C1 segment of cervical spinal cord (tissue), 14 donors: ENCODE data around the gene CBFA2T3.

ENCODE experiments used
- DNase-seq, 14 donors: peaks; one replicate each; lab custom pipeline; 2025; lab: John Stamatoyannopoulos, UW

Gene CBFA2T3

DNA sequence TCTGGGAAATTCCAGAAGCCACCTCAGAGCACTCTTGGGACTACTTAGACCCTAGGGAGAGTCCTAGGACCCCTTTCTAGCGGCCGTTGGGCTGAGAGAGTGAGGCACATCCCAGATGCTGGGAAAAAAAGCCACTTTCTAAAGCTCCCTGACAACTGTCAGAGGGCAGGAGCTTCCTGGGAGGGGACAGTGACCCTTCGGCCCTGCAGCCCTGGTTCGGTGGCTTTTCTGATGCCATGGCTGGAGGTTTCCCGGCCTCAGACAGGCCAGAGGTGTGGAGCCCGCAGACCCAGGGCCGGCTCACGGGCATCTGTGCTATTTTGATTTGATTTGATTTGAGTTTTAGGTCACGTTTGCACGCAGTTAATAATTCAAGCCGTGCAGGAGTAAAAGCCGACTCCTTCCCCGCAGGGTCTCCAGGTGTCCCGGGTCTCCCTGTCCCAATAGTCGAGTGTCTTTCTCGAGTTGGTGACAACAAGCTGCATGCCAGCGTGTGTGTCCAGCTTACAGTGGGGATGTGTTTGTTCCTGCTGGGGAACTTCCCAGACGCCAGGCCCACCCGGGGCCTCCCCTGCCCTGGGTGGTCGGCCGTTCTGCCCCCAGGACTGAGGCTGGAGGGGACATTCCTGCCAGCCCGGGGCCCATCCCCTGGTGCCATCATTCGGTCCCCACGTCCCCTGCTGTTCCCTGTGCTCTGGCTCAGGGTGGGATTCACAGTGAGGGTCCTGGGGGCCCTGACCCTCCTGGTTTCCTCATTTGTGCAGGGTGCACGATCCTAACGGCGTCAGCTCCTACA lies 1.0 kb upstream of the CBFA2T3 start:
- DNase-seq = no peak

DNA sequence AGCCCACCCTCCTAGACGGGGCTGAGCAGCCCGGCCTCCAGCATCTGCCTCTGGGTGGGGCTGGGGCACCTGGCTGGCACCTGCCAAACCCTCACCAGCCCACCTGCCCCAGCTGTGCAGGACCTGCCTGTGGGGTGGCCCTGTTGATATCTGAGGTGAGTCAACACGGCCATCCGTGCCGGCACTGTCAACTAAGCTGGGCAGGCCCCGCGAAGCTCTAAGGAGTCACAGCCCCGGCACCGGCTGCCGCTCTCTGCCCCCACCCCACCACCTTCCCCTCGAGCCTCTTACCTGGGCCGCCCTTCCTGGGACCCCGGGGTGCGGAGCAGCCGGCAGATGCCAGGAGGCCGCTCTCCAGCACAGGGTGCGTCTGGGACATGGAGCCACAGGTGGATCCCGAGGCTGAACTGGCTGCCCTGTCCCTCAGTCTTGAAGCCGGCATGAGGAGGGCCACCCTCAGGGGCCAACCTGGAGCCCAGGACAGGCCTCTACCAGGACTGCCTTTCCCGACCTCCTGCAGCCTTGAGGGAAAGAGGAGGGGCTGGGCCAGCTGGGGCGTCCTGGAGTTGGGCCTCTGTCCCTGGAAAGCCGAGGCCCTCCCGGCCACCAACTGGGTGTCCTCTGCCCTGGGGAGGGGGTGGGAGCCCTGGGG lies 515 bp downstream of the CBFA2T3 start:
- DNase-seq = no peak

DNA sequence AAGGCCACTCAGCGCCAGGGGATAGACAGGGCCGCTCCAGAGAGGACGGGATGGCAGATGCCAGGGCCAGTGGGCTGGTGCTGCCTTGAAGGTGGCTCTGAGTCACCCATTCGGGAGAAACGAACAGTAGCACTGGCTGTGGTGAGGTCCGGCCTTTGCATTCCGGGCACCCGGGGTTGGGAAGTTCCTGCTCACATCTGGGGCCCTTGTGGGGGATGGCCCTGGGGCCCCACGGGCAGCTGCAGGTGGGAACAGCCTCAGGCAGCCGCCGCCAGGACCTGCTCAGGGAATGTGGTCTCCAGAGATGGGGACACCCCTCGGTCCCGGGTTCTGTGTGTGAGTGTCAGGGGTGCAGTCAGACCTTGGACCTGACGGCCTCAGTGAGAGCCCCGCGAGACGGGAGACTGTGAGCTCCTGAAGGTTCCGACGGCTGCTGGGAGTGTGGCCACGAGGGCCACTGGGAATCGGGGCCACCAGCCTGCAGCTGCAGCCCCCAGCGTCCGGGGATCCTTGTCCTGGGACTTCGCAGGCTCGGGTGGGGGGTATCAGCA lies 1.4 kb downstream of the CBFA2T3 start:
- DNase-seq = no peak

DNA sequence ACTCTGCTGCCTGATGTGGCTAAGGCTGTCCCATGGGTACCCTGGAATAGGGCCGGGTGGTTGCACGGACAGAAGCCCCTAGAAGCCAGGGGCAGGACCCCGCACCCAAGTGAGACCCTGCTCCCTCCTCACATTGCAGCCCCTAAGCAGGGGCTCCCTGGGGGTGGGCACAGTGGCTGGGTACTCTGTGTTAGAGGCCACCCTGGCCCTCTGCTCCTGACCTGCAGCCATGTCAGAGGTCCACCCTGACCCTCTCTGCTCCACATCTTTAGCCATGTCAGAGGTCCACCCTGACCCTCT lies 2.1 kb downstream of the CBFA2T3 start:
- DNase-seq = no peak

DNA sequence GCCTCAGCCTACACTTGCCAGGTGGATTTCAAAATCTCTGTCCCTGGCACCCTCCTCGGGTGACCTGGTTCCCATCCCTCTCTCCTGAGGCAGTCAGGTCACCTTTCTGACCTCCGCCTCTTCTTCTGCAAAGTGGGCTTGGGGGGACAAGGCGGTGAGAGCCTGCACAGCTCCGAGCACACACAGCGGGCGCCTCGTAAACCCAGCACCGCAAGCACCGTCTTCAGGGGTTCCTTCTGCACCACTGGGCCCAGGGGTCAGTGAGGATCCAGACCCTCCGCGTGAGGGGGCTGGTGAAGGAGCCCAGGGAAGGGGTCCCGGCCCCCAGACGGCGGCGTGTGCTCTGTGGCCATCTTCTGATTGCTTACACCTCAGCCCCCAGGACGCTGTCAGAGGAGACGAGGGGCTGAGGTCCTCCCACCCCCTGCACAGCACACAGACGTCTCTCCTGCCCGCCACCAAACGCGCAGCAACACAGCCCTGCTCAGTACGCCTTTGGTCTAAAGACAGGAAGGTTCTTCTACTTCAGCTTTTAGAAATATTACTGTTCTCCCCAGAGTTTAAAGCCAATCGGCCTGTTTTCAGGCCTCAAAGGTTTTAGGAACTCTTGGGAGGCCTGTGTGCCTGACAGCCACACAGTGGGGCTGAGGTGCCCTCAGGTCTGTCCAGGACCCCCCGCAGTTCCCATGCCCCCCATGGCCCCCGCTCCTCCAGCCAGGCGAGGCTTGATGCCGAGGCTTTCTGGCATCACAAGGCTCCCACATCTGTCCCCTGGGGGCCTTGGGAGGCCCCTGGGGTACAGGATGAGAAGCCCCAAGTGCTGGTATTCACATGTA lies 2.7 kb downstream of the CBFA2T3 start:
- no peak for DNase-seq

DNA sequence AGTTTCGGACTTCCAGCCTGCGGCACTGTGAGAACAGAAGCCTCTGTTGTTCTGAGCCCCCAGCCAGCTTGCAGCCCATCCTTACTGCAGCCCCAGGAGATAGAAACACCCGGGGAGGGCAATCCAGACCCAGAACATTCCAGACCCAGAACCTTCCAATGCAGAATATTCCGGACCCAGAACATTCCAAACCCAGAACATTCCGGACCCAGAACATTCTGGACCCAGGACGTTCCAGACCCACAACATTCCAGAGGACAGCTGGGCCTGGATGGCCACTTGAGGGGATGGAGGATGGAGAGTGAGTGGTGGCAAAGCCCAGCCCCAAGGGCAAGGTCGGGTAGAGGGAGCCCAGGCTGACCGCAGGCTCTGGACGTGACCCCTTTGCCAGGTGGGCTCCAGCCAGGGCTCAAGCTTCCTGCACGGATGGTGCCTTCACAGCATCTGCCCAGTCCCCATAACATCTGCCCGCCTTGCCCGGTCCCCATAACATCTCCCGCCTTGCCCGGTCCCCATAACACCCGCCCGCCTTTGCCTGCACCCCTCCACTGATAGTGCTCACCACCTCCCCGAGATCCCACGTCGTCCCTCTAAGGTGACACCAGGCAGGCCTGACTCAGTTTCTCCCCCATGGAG lies 3.5 kb downstream of the CBFA2T3 start:
- no peak for DNase-seq

DNA sequence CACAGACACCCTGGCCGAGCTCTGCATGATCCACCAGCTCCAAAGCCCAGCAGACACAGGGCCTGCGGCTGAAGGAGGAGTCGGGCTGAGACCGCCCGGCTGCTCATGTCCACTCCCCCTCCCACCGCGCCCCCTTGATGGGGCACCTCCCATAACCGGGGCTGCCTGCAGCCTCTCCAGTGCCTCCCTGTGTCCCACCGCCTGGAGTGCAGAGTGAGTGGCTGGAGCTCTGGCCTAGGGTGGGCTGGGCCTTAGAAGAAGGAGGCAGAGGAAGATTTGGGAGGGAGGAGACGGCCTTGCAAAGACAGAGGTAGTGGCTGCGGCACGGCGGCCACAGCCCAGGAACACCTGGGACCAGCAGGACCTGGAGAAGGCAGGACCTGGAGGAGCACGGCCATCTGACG lies 4.0 kb downstream of the CBFA2T3 start:
- no peak for DNase-seq

DNA sequence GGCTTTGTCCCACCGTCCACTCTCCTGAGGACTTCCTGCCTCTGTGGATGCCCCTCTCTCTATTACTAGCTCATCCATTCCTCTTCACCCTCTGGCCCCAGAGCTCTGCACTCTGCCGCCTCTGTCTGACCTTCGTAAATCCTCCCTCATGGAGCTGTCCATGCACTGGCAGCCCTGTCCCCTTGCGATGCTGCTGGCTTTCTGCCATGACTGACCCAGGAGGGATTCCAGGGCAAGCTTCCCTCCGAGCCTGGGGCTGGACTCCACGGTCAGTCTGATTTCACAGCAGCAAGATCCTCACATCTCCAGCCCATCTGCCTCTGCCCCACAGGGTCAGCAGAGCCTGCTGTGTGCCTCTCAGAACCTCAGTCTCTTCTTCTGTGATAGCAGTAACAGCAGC lies 4.7 kb downstream of the CBFA2T3 start:
- no peak for DNase-seq

DNA sequence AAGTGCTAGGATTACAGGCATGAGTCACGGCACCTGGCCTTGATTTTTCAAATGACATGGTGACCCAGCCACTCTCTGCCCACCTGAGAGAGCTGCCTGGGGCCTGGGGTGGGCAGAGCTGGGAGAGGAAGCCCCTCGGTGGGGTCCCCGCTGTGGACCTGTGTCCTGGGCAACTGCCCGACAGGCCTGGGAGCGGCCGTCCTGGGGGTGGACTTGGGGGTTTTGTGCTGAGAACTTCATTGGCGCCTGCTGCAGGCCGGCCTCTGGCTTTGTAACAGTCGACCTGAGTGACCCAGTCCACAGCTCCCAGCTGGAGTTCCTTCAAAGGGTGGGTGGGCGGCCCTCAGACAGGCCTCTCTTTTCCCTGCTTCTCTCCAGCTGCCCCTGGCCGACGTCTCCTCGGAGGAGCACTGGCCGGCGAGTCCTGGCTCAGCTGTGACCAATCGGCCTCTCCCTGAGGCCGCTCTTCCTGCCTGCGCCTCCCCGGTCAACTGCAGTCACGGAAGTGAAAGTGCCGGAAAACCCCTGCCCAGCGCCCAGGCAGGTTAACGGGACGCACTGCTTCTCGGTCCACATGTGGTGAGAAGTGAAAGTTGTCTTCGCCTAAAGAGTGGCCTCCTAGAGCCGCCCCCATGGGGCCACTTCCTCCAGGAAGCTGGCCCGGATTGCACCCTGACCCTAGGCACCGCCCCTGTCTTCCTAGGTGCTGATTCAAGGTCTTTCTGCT lies 5.5 kb downstream of the CBFA2T3 start:
- DNase-seq = peak in 3 of 14 donors; percentile 11 to 26 (median 13)

DNA sequence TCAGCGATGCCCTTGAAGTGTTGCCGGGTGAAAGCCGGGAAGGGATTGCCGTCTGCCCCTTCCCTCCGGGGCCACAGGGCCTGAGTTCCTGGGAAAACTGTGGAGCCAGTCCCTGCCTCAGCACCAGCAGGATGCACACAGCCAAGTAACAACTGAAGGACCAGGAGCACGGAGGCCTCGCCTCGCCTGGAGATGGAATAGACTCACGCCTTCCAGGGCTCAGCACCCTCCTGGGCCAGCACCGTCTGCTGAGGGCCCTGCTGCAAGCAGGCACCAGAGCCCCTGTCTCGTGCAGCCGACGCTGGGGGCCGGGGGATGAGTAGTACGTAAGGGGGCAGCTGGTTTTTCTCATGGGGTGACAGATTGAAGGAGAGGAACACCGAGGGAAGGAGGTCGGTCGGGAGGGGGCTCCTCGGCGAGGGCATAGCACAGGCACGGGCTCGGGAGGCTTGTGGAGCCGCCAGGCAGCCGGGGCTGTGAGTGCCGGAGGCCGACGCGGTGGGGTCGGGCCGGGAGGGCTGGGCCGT lies 6.4 kb downstream of the CBFA2T3 start:
- DNase-seq = no peak

DNA sequence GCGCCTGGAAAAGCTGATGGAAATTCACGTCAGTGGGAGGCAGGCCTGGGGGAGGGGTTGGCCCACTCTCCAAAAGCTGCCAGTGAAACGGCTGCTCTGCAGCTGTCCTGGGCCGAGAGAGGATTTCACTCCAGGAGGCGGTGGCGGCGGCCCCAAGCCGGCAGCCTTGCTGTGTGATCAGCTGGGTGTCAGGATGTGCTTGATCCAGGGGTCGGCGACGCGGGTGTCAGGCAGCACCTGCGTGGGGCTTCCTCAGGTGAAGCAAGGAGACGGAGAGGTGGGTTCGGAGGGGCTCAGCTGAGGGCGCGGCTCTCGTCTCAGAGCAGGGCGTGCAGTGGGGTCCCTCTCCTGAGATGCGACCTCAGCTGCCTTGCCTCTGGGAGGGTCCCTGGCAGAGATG lies 7.0 kb downstream of the CBFA2T3 start:
- no peak for DNase-seq

DNA sequence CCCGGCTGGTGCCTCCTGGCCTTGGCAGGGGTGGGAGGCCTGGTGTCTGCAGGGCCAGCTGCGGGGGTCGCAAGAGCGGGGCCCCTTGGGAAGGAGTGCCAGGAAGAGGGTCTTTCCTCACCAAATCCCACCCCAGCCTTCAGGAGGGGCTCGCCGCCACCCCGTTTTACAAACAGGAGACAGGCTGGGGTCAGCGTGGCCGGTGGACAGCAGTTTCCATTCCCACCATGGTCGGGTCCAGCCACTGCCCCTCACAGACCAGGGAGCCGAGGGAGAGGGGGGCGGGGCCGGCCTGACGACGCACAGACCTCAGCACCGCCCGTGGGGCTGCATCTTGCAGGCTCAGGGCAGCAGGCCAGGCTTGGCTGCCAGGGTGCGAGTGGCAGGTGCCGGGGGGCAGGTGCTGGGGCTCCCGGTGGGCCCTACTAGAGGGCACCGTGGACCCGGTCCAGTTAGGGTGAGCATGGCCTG lies 7.6 kb downstream of the CBFA2T3 start:
- DNase-seq = no peak

DNA sequence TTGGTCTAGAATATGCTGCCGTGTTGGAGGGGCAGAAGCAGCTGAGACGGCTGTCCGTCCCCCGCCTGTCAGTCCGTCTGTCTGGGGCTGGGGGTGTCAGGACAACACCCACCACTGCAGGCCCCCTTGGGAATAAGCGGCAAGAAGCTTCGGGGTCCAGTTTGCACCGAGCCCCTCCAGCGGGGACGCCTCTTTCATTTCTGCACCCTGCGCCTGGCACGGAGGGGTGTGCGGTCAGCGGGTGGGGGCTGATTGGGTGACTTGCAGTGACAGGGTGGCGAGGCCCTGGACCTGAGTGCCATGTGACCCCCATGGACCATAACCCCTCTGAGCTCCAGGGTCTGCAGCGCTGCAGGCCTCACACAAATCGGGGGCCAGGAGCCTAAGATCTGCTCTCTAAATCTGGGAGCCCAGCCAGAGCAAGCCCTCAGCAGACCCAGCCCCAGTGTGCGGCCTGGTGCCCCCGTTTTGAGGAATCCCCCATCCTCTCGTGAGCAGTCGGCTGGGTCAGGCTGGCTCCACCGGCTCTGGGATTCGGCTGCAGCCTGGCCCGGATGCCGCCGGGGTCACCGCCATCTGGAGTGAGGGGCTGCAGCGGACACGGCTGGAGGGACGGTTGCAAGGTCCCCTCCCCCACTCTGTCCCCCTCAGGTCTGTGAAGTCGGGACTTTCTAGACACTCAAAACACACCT lies 8.3 kb downstream of the CBFA2T3 start:
- DNase-seq = no peak

DNA sequence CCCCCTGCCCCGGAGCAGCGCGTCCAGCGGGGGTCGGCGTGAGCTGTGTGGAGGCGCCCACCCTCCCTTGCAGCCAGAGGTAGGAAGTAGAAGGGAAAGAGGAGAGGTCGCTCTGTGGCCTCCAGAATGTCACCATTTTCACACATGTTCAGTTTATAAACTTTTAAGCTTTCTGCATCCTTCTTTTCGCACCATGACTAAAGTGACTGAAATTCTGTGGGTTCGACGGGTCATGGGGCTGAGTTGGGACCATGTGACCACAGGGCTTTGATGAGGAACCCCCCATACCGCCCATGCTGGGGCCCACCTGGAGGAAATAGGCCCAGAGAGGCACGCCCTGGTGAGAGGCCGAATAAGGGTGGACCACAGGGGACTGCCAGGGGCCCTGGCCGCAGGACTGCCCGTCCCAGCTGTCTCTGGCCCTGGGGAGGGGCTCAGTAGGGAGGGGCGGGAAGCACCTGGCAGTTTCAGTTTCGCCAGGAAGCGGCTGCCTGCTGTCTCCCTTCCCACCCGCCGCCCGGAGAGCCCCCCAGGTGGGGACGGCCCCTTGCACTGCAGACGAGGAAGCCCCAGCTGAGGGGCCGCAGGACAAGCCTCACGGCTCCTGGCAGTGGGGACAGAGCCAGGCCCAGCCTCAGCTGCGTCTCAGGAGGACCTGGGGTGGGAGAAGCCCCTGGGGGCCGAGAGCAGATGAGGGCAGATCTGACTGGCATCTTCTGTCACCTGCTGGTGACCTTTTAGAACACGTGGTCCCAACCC lies 9.0 kb downstream of the CBFA2T3 start:
- DNase-seq = no peak

DNA sequence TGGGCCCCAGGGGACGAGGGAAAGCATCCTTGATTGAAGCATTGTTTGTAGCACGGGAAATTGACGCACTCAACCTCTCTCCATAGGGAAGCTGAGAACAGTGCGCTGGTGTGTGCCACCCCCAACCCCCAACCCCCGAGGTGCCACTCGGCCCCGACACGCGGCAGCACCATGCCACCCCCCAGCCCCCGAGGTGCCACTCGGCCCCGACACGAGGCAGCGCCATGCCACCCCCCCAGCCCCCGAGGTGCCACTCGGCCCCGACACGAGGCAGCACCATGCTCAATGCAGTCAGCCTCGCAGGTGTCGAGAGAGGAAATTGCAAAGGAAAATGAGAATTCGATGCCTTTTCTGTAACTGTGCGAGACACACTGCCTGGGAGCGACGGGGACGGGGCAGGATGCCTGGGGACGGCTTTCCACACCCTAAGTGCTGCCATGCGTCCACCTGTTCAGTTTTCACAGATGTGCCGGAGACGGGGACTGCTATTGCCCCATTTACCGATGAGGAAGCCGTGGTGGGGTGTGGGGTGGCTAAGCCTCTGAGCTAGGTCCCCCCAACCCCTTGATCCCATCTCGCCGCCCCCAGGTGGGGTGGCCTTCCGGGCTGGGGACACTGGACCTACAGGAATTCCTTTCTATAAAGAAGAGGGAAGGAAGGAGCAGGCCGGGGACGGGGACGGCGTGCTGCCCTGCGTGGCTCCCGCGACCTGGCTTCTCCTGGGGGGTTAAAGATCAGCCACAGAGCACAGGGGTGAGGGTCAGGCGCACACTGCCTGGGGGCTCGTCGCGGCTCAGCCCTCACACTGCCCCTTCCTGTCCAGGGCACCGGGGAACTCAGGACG lies 9.8 kb downstream of the CBFA2T3 start:
- no peak for DNase-seq

DNA sequence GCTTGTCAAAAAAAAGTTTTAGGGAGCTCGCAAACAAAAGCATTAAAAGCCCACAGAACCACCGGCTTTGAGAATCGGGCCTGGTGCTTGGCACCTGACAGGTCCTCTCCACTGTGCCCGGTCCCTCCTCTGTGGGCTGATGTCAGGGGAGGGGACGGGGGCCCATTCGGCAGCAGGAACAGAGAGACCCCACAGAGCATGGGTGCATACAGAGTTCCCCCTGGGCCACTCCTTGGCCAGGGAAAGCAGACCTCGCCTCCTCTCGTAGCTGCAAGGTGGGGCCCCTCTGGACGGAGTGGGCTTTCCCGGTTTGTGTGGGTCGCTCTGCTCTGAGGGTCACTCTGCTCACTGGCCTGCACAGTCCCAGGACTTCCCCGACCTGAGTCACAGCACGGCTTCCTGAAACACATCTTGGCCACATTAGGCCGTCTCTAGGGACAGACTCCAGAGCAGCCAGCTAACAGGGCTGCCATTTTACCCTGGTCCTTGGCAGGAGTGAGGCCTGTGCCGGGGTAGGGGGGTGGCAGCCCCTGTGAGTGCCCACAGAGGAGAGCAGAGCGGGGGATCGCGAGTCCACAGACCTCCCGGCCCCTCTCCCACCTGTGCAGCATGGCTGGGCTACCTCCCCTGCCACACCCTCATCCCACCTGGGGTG lies 11.1 kb downstream of the CBFA2T3 start:
- DNase-seq = no peak

DNA sequence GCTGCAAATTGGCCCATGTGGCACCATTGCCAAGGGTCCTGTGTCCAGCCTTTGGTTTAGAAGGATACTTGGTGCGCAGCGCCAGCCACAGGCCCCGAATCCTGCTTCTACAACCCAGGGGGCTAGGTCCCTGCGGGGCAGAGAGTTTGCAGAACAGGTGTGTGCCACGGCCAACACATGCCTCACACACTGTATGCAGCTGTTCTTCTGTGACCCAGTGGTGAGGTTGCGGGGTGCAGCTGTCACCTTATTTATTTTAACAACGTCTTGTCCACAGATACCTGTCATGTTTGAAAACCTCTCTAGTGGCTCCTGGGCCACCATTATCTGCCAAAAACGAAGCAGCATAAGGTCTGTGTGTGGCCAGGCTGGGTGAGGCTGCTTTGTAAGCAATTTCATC lies 11.6 kb downstream of the CBFA2T3 start:
- no peak for DNase-seq

DNA sequence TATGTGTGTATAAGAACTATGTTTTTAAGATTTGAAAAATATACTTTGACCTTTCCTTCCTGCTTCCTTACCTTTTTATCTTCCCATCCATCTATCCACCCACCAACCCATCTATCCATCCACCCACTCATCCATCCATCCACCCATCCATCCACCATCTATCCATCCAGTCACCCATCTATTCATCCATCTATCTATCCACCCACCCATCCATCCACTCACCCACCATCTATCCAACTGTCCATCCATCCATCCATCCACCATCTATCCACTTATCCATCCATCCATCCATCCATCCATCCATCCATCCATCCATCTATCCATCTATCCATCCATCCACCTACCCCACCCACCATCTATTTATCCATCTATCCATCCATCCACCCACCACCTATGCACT lies 12.4 kb downstream of the CBFA2T3 start:
- no peak for DNase-seq
